ENCODE results near the gene LRRN4. TPM values are rescaled to one million over a fixed set of nuclear protein-coding genes. Genes with fewer than 3 reads are reported as not detected.

Gene LRRN4
- total and polyA plus RNA-seq, 9 donors: 0.15 to 72.5 (median 0.56) TPM

GRCh38 chr20:6069669-6070068 lies 15.8 kb upstream of the LRRN4 start:
- DNase-seq: no peak
- 86 to 89% (median 87%) methylated on average over 2 of the region's 2 CpGs for WGBS, 3 donors
- no peak overlapping the region for H3K4me3 ChIP-seq
- intact Hi-C loops (cut with DNase I): loop anchor here in 1 of 4 donors (10.0 kb wide), 1 partner anchor 275 kb away; no protein-coding TSS in a partner anchor
- H3K9me3 ChIP-seq: no peaks in the 10 kb centered on the region
- H3K4me1 ChIP-seq (ENCODE audit: insufficient read depth): no peaks in the 10 kb centered on the region
- H3K27ac ChIP-seq: no peak overlapping the region
- H3K36me3 ChIP-seq: no peaks in the 10 kb centered on the region
- H3K27me3 ChIP-seq: no peaks in the 10 kb centered on the region
- TF ChIP-seq EP300 (IDR thresholded peaks at IDR 0.05) (no peak), POLR2A (IDR thresholded peaks at IDR 0.05) (no peak), CTCF (IDR thresholded peaks at IDR 0.05) (no peak)

DNA sequence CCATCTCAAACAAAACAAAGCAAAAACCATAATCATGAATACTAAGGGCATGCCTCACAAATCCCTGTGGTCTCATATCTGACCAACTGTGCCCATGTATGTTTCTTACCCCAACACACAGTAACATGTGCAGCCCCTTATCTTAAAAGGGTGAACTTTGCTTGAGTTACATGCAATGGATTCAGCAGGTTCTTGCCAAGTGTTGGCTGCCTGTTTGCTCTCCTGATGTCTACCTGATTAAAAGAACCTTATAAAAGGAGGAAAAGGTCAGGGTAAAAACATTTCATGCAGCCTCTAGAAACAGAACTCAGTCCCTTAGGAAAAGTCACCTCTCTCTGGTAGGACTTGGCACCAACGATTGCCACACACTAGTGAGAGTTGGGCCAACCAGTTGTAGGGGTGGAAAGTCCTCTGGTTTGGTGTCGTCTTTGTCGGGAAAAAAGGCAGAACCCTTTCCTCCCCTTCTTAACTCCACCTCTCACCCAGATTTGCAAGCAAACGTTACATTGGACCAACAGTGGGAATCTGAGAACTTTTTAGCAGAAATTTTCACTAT lies 14.0 kb upstream of the LRRN4 start:
- Histone ChIP-seq H3K36me3 (no peaks in the 10 kb centered on the region), H3K9me3 (no peaks in the 10 kb centered on the region), H3K4me3 (no peak overlapping the region), H3K4me1 (ENCODE audit: insufficient read depth) (no peaks in the 10 kb centered on the region), H3K27me3 (no peaks in the 10 kb centered on the region), H3K27ac (no peak overlapping the region)
- no peak for TF ChIP-seq POLR2A (IDR thresholded peaks at IDR 0.05)
- no peak for TF ChIP-seq EP300 (IDR thresholded peaks at IDR 0.05)
- TF ChIP-seq CTCF (IDR thresholded peaks at IDR 0.05): no peak
- WGBS, 3 donors: 79 to 83% (median 80%) methylated on average over 4 of the region's 4 CpGs
- intact Hi-C loops (cut with DNase I): no loop called here
- DNase-seq: no peak

DNA sequence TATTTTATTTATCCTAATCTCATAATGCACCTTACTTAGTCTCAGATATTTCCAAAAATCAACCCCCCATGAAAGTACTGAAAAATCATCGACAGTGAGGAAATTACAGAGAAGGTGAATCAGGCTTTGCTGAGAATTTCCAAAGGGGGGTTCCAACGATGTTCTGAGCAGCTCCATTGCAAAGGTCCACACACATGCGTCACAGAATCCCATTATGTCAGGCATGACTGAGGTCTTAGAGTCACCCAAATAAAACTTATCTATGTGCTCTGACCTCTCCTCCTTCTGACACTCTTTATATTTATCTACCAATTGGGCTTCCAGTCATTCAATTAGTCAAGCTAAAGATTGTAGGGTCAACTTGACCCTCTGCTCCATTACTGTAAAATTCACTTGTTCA lies 12.7 kb upstream of the LRRN4 start:
- WGBS, 3 donors: 66 to 74% (median 70%) methylated on average over 3 of the region's 3 CpGs
- H3K27me3 ChIP-seq: no peaks in the 10 kb centered on the region
- no peaks in the 10 kb centered on the region for H3K36me3 ChIP-seq
- intact Hi-C loops (cut with DNase I): no loop called here
- no peak overlapping the region for H3K27ac ChIP-seq
- H3K4me1 ChIP-seq (ENCODE audit: insufficient read depth): no peaks in the 10 kb centered on the region
- TF ChIP-seq CTCF (IDR thresholded peaks at IDR 0.05) (no peak), POLR2A (IDR thresholded peaks at IDR 0.05) (no peak), EP300 (IDR thresholded peaks at IDR 0.05) (no peak)
- H3K9me3 ChIP-seq: no peaks in the 10 kb centered on the region
- no peak overlapping the region for H3K4me3 ChIP-seq
- DNase-seq: no peak

GRCh38 chr20:6061544-6061943 lies 7.7 kb upstream of the LRRN4 start:
- no peak for TF ChIP-seq CTCF (IDR thresholded peaks at IDR 0.05)
- TF ChIP-seq POLR2A (IDR thresholded peaks at IDR 0.05): no peak
- TF ChIP-seq EP300 (IDR thresholded peaks at IDR 0.05): no peak
- WGBS, 3 donors: 50 to 61% (median 60%) methylated on average over 2 of the region's 2 CpGs
- Histone ChIP-seq H3K27ac (no peak overlapping the region), H3K4me1 (ENCODE audit: insufficient read depth) (no peaks in the 10 kb centered on the region), H3K9me3 (no peaks in the 10 kb centered on the region), H3K27me3 (no peaks in the 10 kb centered on the region), H3K4me3 (no peak overlapping the region), H3K36me3 (no peaks in the 10 kb centered on the region)
- DNase-seq: no peak
- intact Hi-C loops (cut with DNase I): no loop called here

All from ovary (tissue), 9 donors.